Testis (tissue), 3 donors: ENCODE measurements around the gene PEX10. TPM values are rescaled to one million over a fixed set of nuclear protein-coding genes. Genes with fewer than 3 reads are reported as not detected.

ENCODE experiments used
- DNase-seq: peaks from one replicate; pipeline ENCODE4 v3.0.0-alpha.2; 2019
- H3K27ac ChIP-seq, 2 donors: fragments of 200-600 bp; sonication (generic); one replicate each; pipeline ENCODE4 v1.5.1; 2019
- H3K27me3 ChIP-seq: fragments of 200-600 bp; sonication (generic); one replicate; pipeline ENCODE4 v1.5.1; 2019
- H3K36me3 ChIP-seq: fragments of 200-600 bp; sonication (generic); one replicate; pipeline ENCODE4 v1.5.1; 2017; ENCODE audit warnings: low read depth; ENCODE audit errors: missing control alignments
- H3K4me1 ChIP-seq: fragments of 200-600 bp; sonication (generic); one replicate; pipeline ENCODE4 v1.5.1; 2019
- H3K4me3 ChIP-seq, 2 donors: fragments of 200-600 bp; sonication (generic); one replicate each; pipeline ENCODE4 v1.5.1; 2017 to 2019
- H3K9me3 ChIP-seq: fragments of 200-600 bp; sonication (generic); one replicate; pipeline ENCODE4 v1.5.1; 2017
- CTCF ChIP-seq, 3 experiments: fragments of 450-650 bp in 2 of 3; fragments of 200-600 bp in 1 of 3; sonication (generic) in 1 of 3; IDR thresholded peaks; one replicate each; pipeline ENCODE4 v1.5.1; 2016 to 2019; ENCODE audit warnings: antibody characterized with exemption in 3 of 3, mild to moderate bottlenecking in 2 of 3, moderate library complexity in 1 of 3
- POLR2A ChIP-seq: fragments of 450-650 bp; IDR thresholded peaks from one replicate; pipeline ENCODE4 v1.6.1; 2017; ENCODE audit warnings: antibody characterized with exemption, mild to moderate bottlenecking, moderate library complexity
- whole genome bisulfite sequencing, 2 donors: methylation state at CpG; one replicate each; pipeline ENCODE4 v1.1.5; 2018; 5-methylcytosine and 5-hydroxymethylcytosine counted together
- intact Hi-C: fragments of 100-400 bp; cut with DNase I; formaldehyde crosslinking; loops from one replicate; pipeline ENCODE4 v1.15.1; 2023; ENCODE audit warnings: low total_unique reads
- polyA plus RNA-seq: library from polyadenylated mRNA; stranded (reverse); fragments of 350-450 nt; fragmentation: Illumina TruSeq; extraction: RNeasy Lipid Tissue Mini Kit (QIAGEN cat#74804); gene quantifications from one replicate; pipeline ENCODE4 v1.2.3, GENCODE V29; 2014; ENCODE audit warnings: low read depth, low replicate concordance; ENCODE audit not compliant: insufficient read depth
- total RNA-seq, 2 donors: library from RNA; depleted of rRNA; stranded (reverse); fragments of >200 nt; gene quantifications; one replicate each; pipeline ENCODE4 v1.2.3, GENCODE V29; 2016

The PEX10 gene
- total and polyA plus RNA-seq, 3 donors from 2014 or later: 49.5 to 52.8 (median 50.4) TPM

DNA sequence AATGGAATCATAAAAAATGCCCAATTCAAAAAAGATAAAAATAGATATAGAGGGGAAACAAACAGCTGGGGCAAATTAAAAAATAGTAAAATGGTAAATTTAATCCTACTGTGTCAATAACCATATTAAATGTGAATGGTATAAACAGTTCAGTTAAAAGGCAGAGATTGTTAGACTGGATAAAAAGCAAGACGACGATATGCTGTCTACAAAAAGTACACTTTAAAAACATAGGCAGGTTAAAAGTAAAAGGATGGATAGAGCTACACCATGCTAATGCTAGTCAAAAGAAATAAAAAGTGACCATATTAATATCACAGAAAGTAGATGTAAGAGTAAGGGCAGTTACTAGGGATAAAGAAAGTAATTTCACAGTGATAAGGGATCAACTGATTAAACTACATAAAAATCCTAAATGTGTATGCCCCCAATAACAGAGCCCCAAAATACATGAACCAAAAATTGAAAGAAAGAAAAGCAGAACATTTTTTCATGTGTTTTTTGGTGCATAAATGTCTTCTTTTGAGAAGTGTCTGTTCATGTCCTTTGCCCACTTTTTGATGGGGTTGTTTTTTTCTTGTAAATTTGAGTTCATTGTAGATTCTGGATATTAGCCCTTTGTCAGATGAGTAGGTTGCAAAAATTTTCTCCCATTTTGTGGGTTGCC lies 48.4 kb downstream of the PEX10 start:
- TF ChIP-seq CTCF (IDR thresholded peaks at IDR 0.05) (no peak), POLR2A (no peak)
- 98 to 100% methylated on average over 2 of the region's 2 CpGs for WGBS, 2 donors
- H3K9me3 ChIP-seq: no peaks in the 10 kb centered on the region
- peaks cover 4% of the 10 kb centered on the region for H3K4me1 ChIP-seq
- no peak overlapping the region for H3K27ac ChIP-seq
- intact Hi-C loops: no loop called here
- no peaks in the 10 kb centered on the region for H3K36me3 ChIP-seq
- DNase-seq: no peak
- H3K4me3 ChIP-seq: no peak overlapping the region
- H3K27me3 ChIP-seq: no peaks in the 10 kb centered on the region

DNA sequence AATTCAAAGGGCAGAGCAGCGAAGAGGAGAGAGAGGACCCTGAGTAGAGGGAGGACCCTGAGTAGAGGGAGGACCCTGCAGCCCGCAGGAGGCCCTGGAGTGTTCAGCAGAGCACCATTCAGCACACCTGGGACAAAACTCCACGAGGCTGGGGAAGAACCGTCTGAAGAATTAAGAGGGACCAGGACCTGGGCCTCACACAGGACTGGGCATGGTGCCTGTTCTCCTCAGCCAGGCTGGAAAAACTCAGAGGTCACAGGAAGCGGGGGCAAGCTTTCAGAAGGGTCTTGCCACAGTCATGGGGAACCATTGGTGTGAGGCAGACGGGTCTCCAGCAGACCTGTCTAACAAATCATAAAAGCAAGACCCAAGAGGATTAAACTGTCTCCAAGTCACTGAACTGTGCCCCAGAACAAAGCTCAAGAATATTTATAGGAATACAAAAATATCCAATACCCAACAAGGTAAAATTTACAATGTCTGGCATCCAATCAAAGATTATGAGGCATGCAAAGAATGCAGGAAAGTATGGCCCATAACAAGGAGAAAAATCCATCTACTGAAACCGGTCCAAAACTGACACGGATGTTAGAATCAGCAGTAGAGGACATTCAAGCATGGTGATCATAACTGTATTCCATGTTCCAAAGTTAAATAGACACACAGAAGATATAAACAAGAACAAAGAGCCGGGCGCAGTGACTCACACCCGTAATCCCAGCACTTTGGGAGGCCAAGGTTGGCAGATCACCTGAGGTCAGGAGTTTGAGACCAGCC lies 51.6 kb downstream of the PEX10 start:
- no peak for TF ChIP-seq CTCF (IDR thresholded peaks at IDR 0.05)
- TF ChIP-seq POLR2A: no peak

DNA sequence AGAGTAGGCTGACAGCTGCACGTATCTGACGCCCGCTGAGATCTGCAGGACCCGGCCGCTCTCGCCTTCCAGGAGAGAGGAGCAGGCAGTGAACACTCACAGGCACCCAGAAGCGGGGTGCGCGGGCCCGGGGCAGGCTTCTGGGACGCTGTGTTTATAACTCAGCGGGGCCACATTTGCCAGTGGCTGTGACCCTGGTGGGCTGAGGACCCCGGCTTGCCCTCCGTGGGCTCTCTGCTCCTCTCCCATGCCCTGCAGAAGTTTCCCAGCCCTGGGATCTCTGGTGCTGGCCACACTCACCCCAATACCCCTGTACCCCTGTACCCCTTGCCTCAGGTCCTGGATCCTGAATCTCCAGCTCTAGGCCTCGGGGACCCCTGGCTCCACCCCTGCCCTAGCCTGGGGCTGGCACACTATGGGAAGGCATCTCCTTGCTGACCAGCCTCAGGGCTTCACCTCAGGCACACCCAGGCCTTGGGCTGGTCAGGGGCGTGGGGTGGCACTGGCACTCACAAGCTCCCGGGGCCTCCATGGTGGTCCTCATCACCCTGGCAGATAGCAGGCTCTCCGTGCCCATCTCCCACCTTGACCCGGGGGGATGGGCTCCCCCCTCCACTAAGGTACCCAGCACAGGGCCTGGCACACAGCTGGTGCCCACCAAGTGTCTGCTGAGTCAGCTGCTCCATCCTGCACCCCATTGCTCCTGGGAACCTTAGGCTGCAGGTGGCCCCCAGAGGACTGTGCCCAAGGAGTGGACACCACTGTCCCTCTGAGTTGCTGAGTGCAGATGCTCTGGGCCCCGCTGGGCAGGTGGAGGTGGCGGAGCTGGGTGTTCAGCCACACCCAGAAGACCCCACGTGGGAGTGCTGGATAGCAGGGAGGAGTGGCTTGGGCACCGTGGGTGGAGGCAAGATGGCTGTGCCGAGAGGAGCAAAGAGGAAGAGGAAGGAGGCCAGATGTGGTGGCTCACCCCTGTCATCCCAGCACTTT lies 53.4 kb downstream of the PEX10 start:
- no peaks in the 10 kb centered on the region for H3K9me3 ChIP-seq
- no peak overlapping the region for H3K4me3 ChIP-seq
- intact Hi-C loops: no loop called here
- no peak for TF ChIP-seq POLR2A
- no peak for TF ChIP-seq CTCF (IDR thresholded peaks at IDR 0.05)
- H3K4me1 ChIP-seq: peaks cover 4% of the 10 kb centered on the region
- DNase-seq: no peak
- no peak overlapping the region for H3K27ac ChIP-seq
- H3K36me3 ChIP-seq: no peaks in the 10 kb centered on the region
- no peaks in the 10 kb centered on the region for H3K27me3 ChIP-seq
- WGBS, 2 donors: 81 to 84% methylated on average over 18 to 20 of the region's 24 CpGs

More for the DNA sequence above, 51.6 kb downstream of the PEX10 start:
- no peak for DNase-seq
- H3K4me1 ChIP-seq: peaks cover 4% of the 10 kb centered on the region
- H3K4me3 ChIP-seq: no peak overlapping the region
- WGBS, 2 donors: 67 to 72% methylated on average over 11 of the region's 11 CpGs
- H3K27me3 ChIP-seq: no peaks in the 10 kb centered on the region
- no peaks in the 10 kb centered on the region for H3K36me3 ChIP-seq
- intact Hi-C loops: no loop called here
- no peaks in the 10 kb centered on the region for H3K9me3 ChIP-seq
- no peak overlapping the region for H3K27ac ChIP-seq

DNA sequence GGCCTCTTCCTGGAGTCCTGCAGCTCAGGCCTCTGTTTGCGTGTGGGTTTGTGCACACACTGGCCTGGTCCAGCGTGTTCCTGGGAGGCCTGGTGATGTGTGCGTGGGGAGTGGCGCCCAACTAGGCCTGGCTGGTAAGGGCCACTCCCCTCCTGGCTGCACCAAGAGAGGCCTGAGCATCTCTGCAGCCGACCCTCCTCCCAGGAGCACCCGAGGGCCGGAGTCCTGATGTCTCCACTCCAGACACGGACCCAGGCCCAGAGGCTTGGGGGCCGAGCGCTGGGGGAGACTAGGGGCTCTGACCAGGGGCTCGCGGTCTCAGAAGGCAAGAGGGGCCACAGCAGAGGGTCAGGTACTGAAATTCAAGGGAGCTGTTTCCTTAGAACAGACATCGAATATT lies 54.3 kb downstream of the PEX10 start:
- Histone ChIP-seq H3K36me3 (no peaks in the 10 kb centered on the region), H3K4me3 (no peak overlapping the region), H3K27ac (no peak overlapping the region), H3K27me3 (no peaks in the 10 kb centered on the region), H3K4me1 (peaks cover 6% of the 10 kb centered on the region), H3K9me3 (no peaks in the 10 kb centered on the region)
- intact Hi-C loops: no loop called here
- TF ChIP-seq POLR2A (no peak), CTCF (IDR thresholded peaks at IDR 0.05) (no peak)
- WGBS, 2 donors: 89 to 90% methylated on average over 10 to 13 of the region's 13 CpGs
- DNase-seq: no peak
